Activated naive CD4-positive, alpha-beta T cell treated with anti-CD3 and anti-CD28 coated beads, Interleukin-2, amount 50 U/mL, for 72 hours (primary cell): ENCODE results near the gene BRCA2. TPM values are rescaled to one million over a fixed set of nuclear protein-coding genes. Genes with fewer than 3 reads are reported as not detected.
A peak's percentile ranks its signal among the peaks of the same experiment; 100 is the strongest.

Source experiments
- ATAC-seq, 2 donors: fragments of 150-1000 bp; cut with Tn5 transposase; 2 replicates each; pipeline ENCODE4 v1.10.0; 2021; ENCODE audit warnings: mild to moderate bottlenecking in 2 of 2, moderate library complexity in 2 of 2
- DNase-seq, 2 donors: peaks; one replicate each; pipeline ENCODE4 v3.0.0; 2021 to 2022; ENCODE audit warnings: low spot score in 2 of 2
- H3K27ac Mint-ChIP-seq, 2 donors: one replicate each; pipeline ENCODE4 v1.8.0; 2022; ENCODE audit warnings: mild to moderate bottlenecking in 2 of 2, mixed read lengths in 2 of 2
- H3K36me3 Mint-ChIP-seq, 2 donors: one replicate each; pipeline ENCODE4 v1.8.0; 2022; ENCODE audit warnings: mixed read lengths in 2 of 2
- H3K9me3 Mint-ChIP-seq, 2 donors: one replicate each; pipeline ENCODE4 v1.8.0; 2022; ENCODE audit warnings: mixed read lengths in 2 of 2
- total RNA-seq, 2 donors: library from RNA; stranded (reverse); gene quantifications; one replicate each; pipeline ENCODE4 v1.2.3, GENCODE V29; 2022

The BRCA2 gene
- total RNA-seq, result 10 to 100 TPM; 30.8 to 36.1 TPM

GRCh38 chr13:32315238-32316027, at the start of gene BRCA2, which contains the start of gene ZAR1L:
BRCA2 (plus strand) TSS chr13:32315508; CDS start chr13:32316461, 953 bp downstream.
ZAR1L (minus strand) TSS chr13:32315363; CDS start chr13:32311925, 3,438 bp downstream.
- H3K27ac Mint-ChIP-seq, result peak within 1 kb of the TSS; percentile 100
- DNase-seq (peak; percentile 81 to 92), ATAC-seq (peak; percentile 96 to 98)
- H3K36me3 Mint-ChIP-seq, result peaks cover 11 to 16% of the 10 kb centered on the region in 2 donors
- H3K9me3 Mint-ChIP-seq, result no peaks in the 10 kb centered on the region

- H3K36me3 Mint-ChIP-seq, result no peaks in the 10 kb centered on the region
- DNase-seq, result no peak
- H3K9me3 Mint-ChIP-seq, result no peaks in the 10 kb centered on the region
- H3K27ac Mint-ChIP-seq, result no peak overlapping the region
- no peak for ATAC-seq
Measured at GRCh38 chr13:32265726-32266125, 49.6 kb upstream of the BRCA2 start.

- no peaks in the 10 kb centered on the region for H3K36me3 Mint-ChIP-seq
- no peaks in the 10 kb centered on the region for H3K9me3 Mint-ChIP-seq
- H3K27ac Mint-ChIP-seq, result no peak overlapping the region
- DNase-seq, result no peak
- ATAC-seq, result no peak
Measured at GRCh38 chr13:32266130-32266529, 49.2 kb upstream of the BRCA2 start.

GRCh38 chr13:32267836-32268439, 47.4 kb upstream of the BRCA2 start:
- peak; percentile 42 to 76 for ATAC-seq
- H3K9me3 Mint-ChIP-seq, result peaks cover 0 to 4% of the 10 kb centered on the region in 2 donors
- DNase-seq, result peak in 1 of 2 donors; percentile 65
- peak overlapping the region in 1 of 2 donors; percentile 34 for H3K27ac Mint-ChIP-seq
- H3K36me3 Mint-ChIP-seq, result peaks cover 0 to 5% of the 10 kb centered on the region in 2 donors

- peak; percentile 41 to 86 for ATAC-seq
- H3K27ac Mint-ChIP-seq, result peak overlapping the region; percentile 28 to 93
- H3K9me3 Mint-ChIP-seq, result peaks cover 0 to 4% of the 10 kb centered on the region in 2 donors
- peaks cover 0 to 5% of the 10 kb centered on the region in 2 donors for H3K36me3 Mint-ChIP-seq
- DNase-seq, result no peak
Measured at GRCh38 chr13:32272021-32272683, 43.2 kb upstream of the BRCA2 start.

GRCh38 chr13:32277839-32278238, 37.5 kb upstream of the BRCA2 start:
- ATAC-seq (no peak), DNase-seq (no peak)
- H3K9me3 Mint-ChIP-seq, result no peaks in the 10 kb centered on the region
- H3K27ac Mint-ChIP-seq, result no peak overlapping the region
- H3K36me3 Mint-ChIP-seq, result no peaks in the 10 kb centered on the region

GRCh38 chr13:32278426-32278825, 36.9 kb upstream of the BRCA2 start:
- DNase-seq (no peak), ATAC-seq (peak; percentile 37 to 89)
- Mint-ChIP-seq H3K36me3 (no peaks in the 10 kb centered on the region), H3K9me3 (no peaks in the 10 kb centered on the region), H3K27ac (no peak overlapping the region)

GRCh38 chr13:32281096-32281495, 34.2 kb upstream of the BRCA2 start:
- no peaks in the 10 kb centered on the region for H3K9me3 Mint-ChIP-seq
- DNase-seq (no peak), ATAC-seq (no peak)
- no peak overlapping the region for H3K27ac Mint-ChIP-seq
- H3K36me3 Mint-ChIP-seq, result no peaks in the 10 kb centered on the region

- DNase-seq, result no peak
- no peaks in the 10 kb centered on the region for H3K36me3 Mint-ChIP-seq
- H3K27ac Mint-ChIP-seq, result no peak overlapping the region
Measured at GRCh38 chr13:32282096-32282711, 33.1 kb upstream of the BRCA2 start.

GRCh38 chr13:32284927-32285632, 30.2 kb upstream of the BRCA2 start:
- ATAC-seq, result no peak
- Mint-ChIP-seq H3K27ac (no peak overlapping the region), H3K36me3 (no peaks in the 10 kb centered on the region), H3K9me3 (no peaks in the 10 kb centered on the region)
- DNase-seq, result no peak

More at GRCh38 chr13:32282096-32282711, 33.1 kb upstream of the BRCA2 start:
- no peaks in the 10 kb centered on the region for H3K9me3 Mint-ChIP-seq
- ATAC-seq, result no peak

- no peaks in the 10 kb centered on the region for H3K9me3 Mint-ChIP-seq
- H3K27ac Mint-ChIP-seq, result no peak overlapping the region
- no peaks in the 10 kb centered on the region for H3K36me3 Mint-ChIP-seq
- DNase-seq, result no peak
- no peak for ATAC-seq
Measured at GRCh38 chr13:32285633-32285965, 29.7 kb upstream of the BRCA2 start.

GRCh38 chr13:32297206-32297605, 18.1 kb upstream of the BRCA2 start:
- ATAC-seq, result peak; percentile 39 to 42
- Mint-ChIP-seq H3K36me3 (no peaks in the 10 kb centered on the region), H3K9me3 (no peaks in the 10 kb centered on the region), H3K27ac (no peak overlapping the region)
- no peak for DNase-seq

GRCh38 chr13:32298695-32299094, 16.6 kb upstream of the BRCA2 start:
- no peak overlapping the region for H3K27ac Mint-ChIP-seq
- ATAC-seq (no peak), DNase-seq (no peak)
- no peaks in the 10 kb centered on the region for H3K9me3 Mint-ChIP-seq
- no peaks in the 10 kb centered on the region for H3K36me3 Mint-ChIP-seq

GRCh38 chr13:32299893-32300292, 15.4 kb upstream of the BRCA2 start:
- H3K27ac Mint-ChIP-seq, result no peak overlapping the region
- H3K9me3 Mint-ChIP-seq, result no peaks in the 10 kb centered on the region
- ATAC-seq, result peak; percentile 34 to 67
- H3K36me3 Mint-ChIP-seq, result no peaks in the 10 kb centered on the region
- DNase-seq, result no peak

- no peak for DNase-seq
Measured at GRCh38 chr13:32300406-32300805, 14.9 kb upstream of the BRCA2 start.

GRCh38 chr13:32300920-32301319, 14.4 kb upstream of the BRCA2 start:
- peak; percentile 52 to 86 for ATAC-seq
- Mint-ChIP-seq H3K27ac (no peak overlapping the region), H3K36me3 (no peaks in the 10 kb centered on the region), H3K9me3 (no peaks in the 10 kb centered on the region)
- peak in 1 of 2 donors; percentile 42 for DNase-seq

More at GRCh38 chr13:32300406-32300805, 14.9 kb upstream of the BRCA2 start:
- H3K9me3 Mint-ChIP-seq, result no peaks in the 10 kb centered on the region
- H3K27ac Mint-ChIP-seq, result no peak overlapping the region
- H3K36me3 Mint-ChIP-seq, result no peaks in the 10 kb centered on the region
- no peak for ATAC-seq
